ENCODE results near the gene MVP.
A peak's percentile ranks its signal among the peaks of the same experiment; 100 is the strongest.

MVP gene

DNA sequence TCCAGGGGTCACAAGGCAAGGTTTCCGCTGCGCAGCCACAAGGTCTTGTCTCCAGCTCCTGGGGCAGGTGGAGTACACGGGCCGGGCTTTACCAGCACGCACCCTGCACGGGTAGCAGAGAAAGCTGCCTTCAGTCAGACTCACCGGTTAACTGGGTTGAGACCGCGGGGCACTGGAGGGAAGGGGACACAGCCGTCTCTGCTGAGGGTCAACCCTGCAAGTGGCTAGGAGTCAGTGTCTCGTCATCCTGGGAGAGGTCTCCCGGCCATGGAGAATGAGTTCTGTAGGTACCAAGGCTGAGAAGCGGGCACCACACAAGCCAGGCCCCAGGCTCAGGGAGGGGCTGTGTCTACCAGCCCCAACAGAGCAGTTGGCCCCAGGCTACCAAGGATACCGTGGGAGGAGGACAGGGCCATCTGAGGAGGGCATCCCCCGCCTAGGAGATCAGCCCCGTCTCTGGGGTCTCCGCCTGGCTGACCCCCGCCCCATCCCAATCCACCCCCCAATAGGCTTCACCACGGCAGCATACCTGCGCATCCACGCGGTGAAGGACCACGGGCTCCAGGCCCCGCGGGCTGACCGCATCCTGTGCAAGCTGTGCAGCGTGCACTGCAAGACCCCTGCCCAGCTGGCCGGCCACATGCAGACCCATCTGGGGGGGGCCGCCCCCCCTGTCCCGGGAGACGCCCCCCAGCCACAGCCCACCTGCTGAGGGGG, 11.1 kb upstream of the MVP start:
- Mint-ChIP-seq H3K27me3 (ENCODE audit: low read depth, poor library complexity) (peaks cover 3% of the 10 kb centered on the region), H3K4me1 (peaks cover 70% of the 10 kb centered on the region), H3K9me3 (no peaks in the 10 kb centered on the region), H3K27ac (peak overlapping the region; percentile 48), H3K36me3 (ENCODE audit: low read depth) (peaks cover 5% of the 10 kb centered on the region), H3K4me3 (peak overlapping the region; percentile 89)
- DNase-seq: no peak
- TF ChIP-seq, protein P1, sequence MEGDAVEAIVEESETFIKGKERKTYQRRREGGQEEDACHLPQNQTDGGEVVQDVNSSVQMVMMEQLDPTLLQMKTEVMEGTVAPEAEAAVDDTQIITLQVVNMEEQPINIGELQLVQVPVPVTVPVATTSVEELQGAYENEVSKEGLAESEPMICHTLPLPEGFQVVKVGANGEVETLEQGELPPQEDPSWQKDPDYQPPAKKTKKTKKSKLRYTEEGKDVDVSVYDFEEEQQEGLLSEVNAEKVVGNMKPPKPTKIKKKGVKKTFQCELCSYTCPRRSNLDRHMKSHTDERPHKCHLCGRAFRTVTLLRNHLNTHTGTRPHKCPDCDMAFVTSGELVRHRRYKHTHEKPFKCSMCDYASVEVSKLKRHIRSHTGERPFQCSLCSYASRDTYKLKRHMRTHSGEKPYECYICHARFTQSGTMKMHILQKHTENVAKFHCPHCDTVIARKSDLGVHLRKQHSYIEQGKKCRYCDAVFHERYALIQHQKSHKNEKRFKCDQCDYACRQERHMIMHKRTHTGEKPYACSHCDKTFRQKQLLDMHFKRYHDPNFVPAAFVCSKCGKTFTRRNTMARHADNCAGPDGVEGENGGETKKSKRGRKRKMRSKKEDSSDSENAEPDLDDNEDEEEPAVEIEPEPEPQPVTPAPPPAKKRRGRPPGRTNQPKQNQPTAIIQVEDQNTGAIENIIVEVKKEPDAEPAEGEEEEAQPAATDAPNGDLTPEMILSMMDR (IDR thresholded peaks at IDR 0.05): no peak

- H3K36me3 Mint-ChIP-seq (ENCODE audit: low read depth): peaks cover 5% of the 10 kb centered on the region
Measured at GRCh38 chr16:29809850-29810698, 10.2 kb upstream of the MVP start.

GRCh38 chr16:29810699-29811169, 9.5 kb upstream of the MVP start:
- no peaks in the 10 kb centered on the region for H3K27me3 Mint-ChIP-seq (ENCODE audit: low read depth, poor library complexity)
- peaks cover 5% of the 10 kb centered on the region for H3K36me3 Mint-ChIP-seq (ENCODE audit: low read depth)
- H3K27ac Mint-ChIP-seq: peak overlapping the region; percentile 99
- H3K4me1 Mint-ChIP-seq: peaks cover 75% of the 10 kb centered on the region
- no peaks in the 10 kb centered on the region for H3K9me3 Mint-ChIP-seq
- peak overlapping the region; percentile 93 for H3K4me3 Mint-ChIP-seq
- DNase-seq: peak; percentile 26
- TF ChIP-seq, protein P1 (IDR thresholded peaks at IDR 0.05): no peak

More at GRCh38 chr16:29809850-29810698, 10.2 kb upstream of the MVP start:
- TF ChIP-seq, protein P1 (IDR thresholded peaks at IDR 0.05): no peak
- DNase-seq: peak; percentile 50
- Mint-ChIP-seq H3K27ac (peak overlapping the region; percentile 99), H3K4me1 (peaks cover 72% of the 10 kb centered on the region), H3K27me3 (ENCODE audit: low read depth, poor library complexity) (peaks cover 2% of the 10 kb centered on the region), H3K4me3 (peak overlapping the region; percentile 93), H3K9me3 (no peaks in the 10 kb centered on the region)

DNA sequence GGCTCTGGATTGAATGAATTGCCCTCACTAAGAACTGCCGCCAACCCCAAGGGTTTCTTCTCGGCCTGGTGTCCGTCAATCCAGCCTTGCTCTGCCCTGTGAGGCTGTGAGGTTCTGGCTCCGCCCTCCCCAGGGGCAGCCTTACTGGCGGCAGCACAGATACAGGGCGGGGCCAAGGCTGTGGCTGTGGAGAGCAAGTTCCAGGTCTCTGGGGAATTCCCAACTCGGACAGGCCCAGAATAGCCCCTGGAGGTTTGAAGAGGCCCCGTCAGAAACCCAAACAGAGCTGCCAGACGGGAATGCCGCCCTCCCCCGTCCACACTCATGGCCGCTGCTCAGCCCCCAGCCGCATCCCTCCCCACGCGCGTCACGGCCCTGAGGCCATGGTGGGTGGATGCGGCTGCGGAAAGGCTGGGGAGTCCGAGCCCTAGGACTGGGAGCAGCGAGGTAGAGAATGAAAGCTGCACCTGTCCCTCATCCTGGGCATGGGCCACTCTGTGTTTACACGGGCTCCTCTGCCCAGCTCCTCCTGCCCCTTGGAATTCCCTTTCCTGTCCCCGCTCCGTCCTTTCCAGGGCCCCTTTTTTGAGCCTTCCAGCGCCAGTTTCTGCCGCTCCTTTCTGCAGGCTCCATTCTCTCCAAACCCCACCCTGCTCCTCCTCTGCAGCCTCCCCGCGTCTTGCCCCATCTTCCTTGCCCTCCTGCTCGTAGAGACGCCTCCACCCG, 8.9 kb upstream of the MVP start:
- H3K4me3 Mint-ChIP-seq: peak overlapping the region; percentile 93
- H3K9me3 Mint-ChIP-seq: no peaks in the 10 kb centered on the region
- H3K27me3 Mint-ChIP-seq (ENCODE audit: low read depth, poor library complexity): no peaks in the 10 kb centered on the region
- peak overlapping the region; percentile 99 for H3K27ac Mint-ChIP-seq
- H3K4me1 Mint-ChIP-seq: peaks cover 80% of the 10 kb centered on the region
- H3K36me3 Mint-ChIP-seq (ENCODE audit: low read depth): peaks cover 5% of the 10 kb centered on the region
- TF ChIP-seq, protein P1 (IDR thresholded peaks at IDR 0.05): no peak
- DNase-seq: peak; percentile 94

GRCh38 chr16:29811896-29812665, 8.2 kb upstream of the MVP start, which contains the start of gene PRRT2:
PRRT2 (plus strand) TSS chr16:29812193; CDS start chr16:29813055, 862 bp downstream.
- TF ChIP-seq, protein P1 (IDR thresholded peaks at IDR 0.05): no peak
- DNase-seq: peak; percentile 88
- Mint-ChIP-seq H3K36me3 (ENCODE audit: low read depth) (peaks cover 5% of the 10 kb centered on the region), H3K4me1 (peaks cover 87% of the 10 kb centered on the region), H3K27ac (peak within 1 kb of the TSS; percentile 99), H3K27me3 (ENCODE audit: low read depth, poor library complexity) (no peaks in the 10 kb centered on the region), H3K9me3 (no peaks in the 10 kb centered on the region), H3K4me3 (peak within 1 kb of the TSS; percentile 93)

Measured in nephron progenitor cell (in vitro differentiated cells).